ENCODE data around the gene PDZD4. TPM values are rescaled to one million over a fixed set of nuclear protein-coding genes. Genes with fewer than 3 reads are reported as not detected.

PDZD4 gene
- total RNA-seq, 2 experiments from 2014 or later, result not detected

DNA sequence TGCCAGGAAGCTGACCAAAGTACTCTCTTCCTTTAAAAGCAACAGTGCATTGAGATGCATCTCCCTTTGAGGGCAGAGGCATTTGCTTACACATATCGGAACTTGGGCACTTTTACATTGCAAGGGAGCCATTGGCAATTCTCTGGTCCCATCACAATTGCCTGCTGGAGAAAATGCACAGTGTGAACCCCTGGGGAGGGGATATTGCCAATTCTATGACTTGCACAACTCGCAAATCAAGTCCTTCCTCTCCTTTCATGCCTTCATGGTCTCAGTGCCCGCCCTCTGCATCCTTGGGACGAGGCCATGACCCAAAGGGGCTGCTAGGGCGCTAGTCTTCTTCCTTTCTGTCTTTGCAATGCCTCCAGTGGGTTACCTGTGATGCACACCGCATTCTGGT, 14.9 kb upstream of the PDZD4 start:
- no TSS peak for BruUV-seq (replicated peaks)
- no peaks in the 10 kb centered on the region for H3K36me3 ChIP-seq (ENCODE audit: insufficient read depth, low read length)
- no peak overlapping the region for H3K4me3 ChIP-seq (ENCODE audit: low read depth, low read length, poor library complexity, severe bottlenecking)
- DNase-seq (ENCODE audit: low spot score), result no peak
- H2AFZ ChIP-seq (ENCODE audit: low read length), result no peak overlapping the region
- H3K4me2 ChIP-seq (ENCODE audit: low read length), result no peak overlapping the region
- H3K9me3 ChIP-seq (ENCODE audit: low read length), result no peaks in the 10 kb centered on the region
- no peak for TF ChIP-seq EZH2phosphoT487 (IDR thresholded peaks at IDR 0.05; ENCODE audit: borderline replicate concordance, low read depth, low read length)
- TF ChIP-seq, protein P1, sequence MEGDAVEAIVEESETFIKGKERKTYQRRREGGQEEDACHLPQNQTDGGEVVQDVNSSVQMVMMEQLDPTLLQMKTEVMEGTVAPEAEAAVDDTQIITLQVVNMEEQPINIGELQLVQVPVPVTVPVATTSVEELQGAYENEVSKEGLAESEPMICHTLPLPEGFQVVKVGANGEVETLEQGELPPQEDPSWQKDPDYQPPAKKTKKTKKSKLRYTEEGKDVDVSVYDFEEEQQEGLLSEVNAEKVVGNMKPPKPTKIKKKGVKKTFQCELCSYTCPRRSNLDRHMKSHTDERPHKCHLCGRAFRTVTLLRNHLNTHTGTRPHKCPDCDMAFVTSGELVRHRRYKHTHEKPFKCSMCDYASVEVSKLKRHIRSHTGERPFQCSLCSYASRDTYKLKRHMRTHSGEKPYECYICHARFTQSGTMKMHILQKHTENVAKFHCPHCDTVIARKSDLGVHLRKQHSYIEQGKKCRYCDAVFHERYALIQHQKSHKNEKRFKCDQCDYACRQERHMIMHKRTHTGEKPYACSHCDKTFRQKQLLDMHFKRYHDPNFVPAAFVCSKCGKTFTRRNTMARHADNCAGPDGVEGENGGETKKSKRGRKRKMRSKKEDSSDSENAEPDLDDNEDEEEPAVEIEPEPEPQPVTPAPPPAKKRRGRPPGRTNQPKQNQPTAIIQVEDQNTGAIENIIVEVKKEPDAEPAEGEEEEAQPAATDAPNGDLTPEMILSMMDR (conservative IDR thresholded peaks at IDR 0.05; ENCODE audit: low read length), result no peak
- H3K79me2 ChIP-seq (ENCODE audit: insufficient read depth, low read depth, low read length), result no peaks in the 10 kb centered on the region
- CTCF ChIA-PET (ENCODE audit: unreplicated experiment), result no interaction called here
- H3K9me2 ChIP-seq (ENCODE audit: insufficient read depth, low read length), result no peaks in the 10 kb centered on the region
- no peaks in the 10 kb centered on the region for H4K20me1 ChIP-seq (ENCODE audit: insufficient read depth, low read length)
- no peaks in the 10 kb centered on the region for H3K4me1 ChIP-seq (ENCODE audit: insufficient read depth, low read length, poor library complexity, severe bottlenecking)
- H3K27ac ChIP-seq (ENCODE audit: low read depth, low read length, poor library complexity, severe bottlenecking), result no peak overlapping the region
- POLR2A ChIA-PET, result interaction anchor here (0.5 kb wide), 1 partner anchor 100 kb away, joined by 3 read pairs; no protein-coding TSS in a partner anchor
- intact Hi-C loops (cut with micrococcal nuclease; ENCODE audit: unreplicated experiment), result no loop called here

DNA sequence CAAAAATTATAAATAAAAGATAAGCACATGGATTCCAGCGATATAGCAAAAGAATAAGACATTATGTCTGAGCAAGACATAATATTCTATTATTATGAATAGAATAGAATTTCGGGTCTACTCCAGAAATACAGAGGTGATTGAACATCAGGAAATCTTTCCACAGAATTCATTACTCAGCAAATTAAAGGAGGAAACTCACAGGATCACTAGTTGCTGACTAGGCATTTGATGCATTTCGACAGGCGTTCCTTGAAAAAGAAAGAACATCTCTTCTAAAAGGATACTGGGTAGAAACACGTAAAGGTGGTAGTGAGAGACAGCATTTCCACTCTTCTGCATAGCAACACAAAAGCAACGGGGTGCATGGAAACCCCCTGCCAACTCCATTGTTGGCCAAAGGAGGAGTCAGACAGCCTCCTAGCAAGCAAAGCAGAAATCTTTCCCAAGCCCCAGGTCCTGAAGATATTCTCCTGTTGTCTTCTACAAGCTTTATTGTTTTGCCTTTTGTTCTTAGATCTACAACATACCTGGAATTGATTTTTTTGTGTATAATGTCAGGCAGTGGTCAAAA, 14.3 kb upstream of the PDZD4 start:
- POLR2A ChIA-PET, result no interaction called here

DNA sequence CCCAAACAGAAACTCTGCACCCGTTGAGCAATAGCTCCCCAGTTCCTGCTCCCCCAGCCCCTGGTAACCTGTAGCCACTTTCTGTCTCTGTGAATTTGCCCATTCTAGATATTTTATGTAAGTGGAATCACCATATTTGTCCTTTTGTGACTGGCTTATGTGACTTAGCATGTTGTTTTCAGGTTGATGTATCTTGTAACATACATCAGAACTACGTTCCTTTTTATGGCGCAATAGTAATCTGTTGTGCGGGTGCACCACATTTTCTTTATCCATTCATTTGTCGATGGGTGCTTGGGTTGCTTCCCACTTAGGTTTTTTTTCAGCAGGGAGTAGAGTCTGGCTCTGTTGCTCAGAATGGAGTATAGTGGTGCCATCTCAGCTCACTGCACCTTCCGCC, 6.6 kb upstream of the PDZD4 start:
- no peaks in the 10 kb centered on the region for H3K9me3 ChIP-seq (ENCODE audit: low read length)
- intact Hi-C loops (cut with micrococcal nuclease; ENCODE audit: unreplicated experiment), result loop anchor here (10.0 kb wide), 1 partner anchor 72 kb away; the partner anchor contains the start of gene PLXNB3
- POLR2A ChIA-PET, result no interaction called here
- no peak for TF ChIP-seq EZH2phosphoT487 (IDR thresholded peaks at IDR 0.05; ENCODE audit: borderline replicate concordance, low read depth, low read length)
- TF ChIP-seq, protein P1 (conservative IDR thresholded peaks at IDR 0.05; ENCODE audit: low read length), result no peak
- CTCF ChIA-PET (ENCODE audit: unreplicated experiment), result no interaction called here
- H3K36me3 ChIP-seq (ENCODE audit: insufficient read depth, low read length), result no peaks in the 10 kb centered on the region
- H3K4me2 ChIP-seq (ENCODE audit: low read length), result no peak overlapping the region
- no peak overlapping the region for H2AFZ ChIP-seq (ENCODE audit: low read length)
- H3K79me2 ChIP-seq (ENCODE audit: insufficient read depth, low read depth, low read length), result no peaks in the 10 kb centered on the region
- no peak overlapping the region for H3K27ac ChIP-seq (ENCODE audit: low read depth, low read length, poor library complexity, severe bottlenecking)
- no peaks in the 10 kb centered on the region for H3K4me1 ChIP-seq (ENCODE audit: insufficient read depth, low read length, poor library complexity, severe bottlenecking)
- H4K20me1 ChIP-seq (ENCODE audit: insufficient read depth, low read length), result no peaks in the 10 kb centered on the region
- no peak for DNase-seq (ENCODE audit: low spot score)
- no peaks in the 10 kb centered on the region for H3K9me2 ChIP-seq (ENCODE audit: insufficient read depth, low read length)
- BruUV-seq (replicated peaks), result no TSS peak
- no peak overlapping the region for H3K4me3 ChIP-seq (ENCODE audit: low read depth, low read length, poor library complexity, severe bottlenecking)

More for the DNA sequence above, 14.3 kb upstream of the PDZD4 start:
- DNase-seq (ENCODE audit: low spot score), result no peak
- Histone ChIP-seq H3K4me3 (ENCODE audit: low read depth, low read length, poor library complexity, severe bottlenecking) (no peak overlapping the region), H3K36me3 (ENCODE audit: insufficient read depth, low read length) (no peaks in the 10 kb centered on the region), H3K27ac (ENCODE audit: low read depth, low read length, poor library complexity, severe bottlenecking) (no peak overlapping the region), H3K9me2 (ENCODE audit: insufficient read depth, low read length) (no peaks in the 10 kb centered on the region), H3K9me3 (ENCODE audit: low read length) (no peaks in the 10 kb centered on the region), H3K4me2 (ENCODE audit: low read length) (no peak overlapping the region), H4K20me1 (ENCODE audit: insufficient read depth, low read length) (no peaks in the 10 kb centered on the region), H3K79me2 (ENCODE audit: insufficient read depth, low read depth, low read length) (no peaks in the 10 kb centered on the region), H3K4me1 (ENCODE audit: insufficient read depth, low read length, poor library complexity, severe bottlenecking) (no peaks in the 10 kb centered on the region), H2AFZ (ENCODE audit: low read length) (no peak overlapping the region)
- intact Hi-C loops (cut with micrococcal nuclease; ENCODE audit: unreplicated experiment), result no loop called here
- no TSS peak for BruUV-seq (replicated peaks)
- TF ChIP-seq, protein P1 (conservative IDR thresholded peaks at IDR 0.05; ENCODE audit: low read length), result no peak
- TF ChIP-seq EZH2phosphoT487 (IDR thresholded peaks at IDR 0.05; ENCODE audit: borderline replicate concordance, low read depth, low read length), result no peak
- CTCF ChIA-PET (ENCODE audit: unreplicated experiment), result no interaction called here

Data from OCI-LY7 (cell line).